LNCaP clone FGC (cell line): Measurements from ENCODE around the gene FYB2.

Experiments
- DNase-seq: peaks from one replicate; pipeline ENCODE4 v3.0.0-alpha.2; 2011; ENCODE audit warnings: low read depth
- H3K4me3 ChIP-seq: 2 replicates; pipeline ENCODE4 v1.5.1; 2011; ENCODE audit warnings: mild to moderate bottlenecking, low read depth, low read length, control low read depth
- TF ChIP-seq, protein P1 (sequence below): IDR thresholded peaks from 2 replicates; pipeline ENCODE4 v1.5.1; 2012; ENCODE audit warnings: mild to moderate bottlenecking; ENCODE audit not compliant: control insufficient read depth, insufficient read depth; ENCODE audit errors: extremely low read depth

The FYB2 gene

DNA sequence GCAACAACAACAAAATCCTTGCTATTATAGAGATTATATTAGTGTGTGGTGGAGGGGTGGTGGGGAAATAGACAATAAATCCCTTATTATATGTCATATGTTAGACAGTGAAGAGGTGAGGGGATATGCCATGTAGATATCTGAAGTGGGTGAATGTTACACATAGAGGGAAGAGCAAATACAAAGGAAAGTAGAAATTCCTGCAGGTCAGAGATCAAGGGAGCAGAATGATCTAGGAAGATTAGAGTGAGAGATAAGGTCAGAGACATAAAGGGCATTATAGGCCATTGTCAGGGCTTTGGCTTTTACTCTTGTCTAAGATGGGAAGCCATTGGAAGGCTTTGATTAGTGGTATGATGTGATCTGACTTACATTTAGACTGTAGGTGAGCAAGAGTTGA lies 135.6 kb downstream of the FYB2 start:
- no peak overlapping the region for H3K4me3 ChIP-seq
- TF ChIP-seq, protein P1, sequence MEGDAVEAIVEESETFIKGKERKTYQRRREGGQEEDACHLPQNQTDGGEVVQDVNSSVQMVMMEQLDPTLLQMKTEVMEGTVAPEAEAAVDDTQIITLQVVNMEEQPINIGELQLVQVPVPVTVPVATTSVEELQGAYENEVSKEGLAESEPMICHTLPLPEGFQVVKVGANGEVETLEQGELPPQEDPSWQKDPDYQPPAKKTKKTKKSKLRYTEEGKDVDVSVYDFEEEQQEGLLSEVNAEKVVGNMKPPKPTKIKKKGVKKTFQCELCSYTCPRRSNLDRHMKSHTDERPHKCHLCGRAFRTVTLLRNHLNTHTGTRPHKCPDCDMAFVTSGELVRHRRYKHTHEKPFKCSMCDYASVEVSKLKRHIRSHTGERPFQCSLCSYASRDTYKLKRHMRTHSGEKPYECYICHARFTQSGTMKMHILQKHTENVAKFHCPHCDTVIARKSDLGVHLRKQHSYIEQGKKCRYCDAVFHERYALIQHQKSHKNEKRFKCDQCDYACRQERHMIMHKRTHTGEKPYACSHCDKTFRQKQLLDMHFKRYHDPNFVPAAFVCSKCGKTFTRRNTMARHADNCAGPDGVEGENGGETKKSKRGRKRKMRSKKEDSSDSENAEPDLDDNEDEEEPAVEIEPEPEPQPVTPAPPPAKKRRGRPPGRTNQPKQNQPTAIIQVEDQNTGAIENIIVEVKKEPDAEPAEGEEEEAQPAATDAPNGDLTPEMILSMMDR = no peak
- no peak for DNase-seq

DNA sequence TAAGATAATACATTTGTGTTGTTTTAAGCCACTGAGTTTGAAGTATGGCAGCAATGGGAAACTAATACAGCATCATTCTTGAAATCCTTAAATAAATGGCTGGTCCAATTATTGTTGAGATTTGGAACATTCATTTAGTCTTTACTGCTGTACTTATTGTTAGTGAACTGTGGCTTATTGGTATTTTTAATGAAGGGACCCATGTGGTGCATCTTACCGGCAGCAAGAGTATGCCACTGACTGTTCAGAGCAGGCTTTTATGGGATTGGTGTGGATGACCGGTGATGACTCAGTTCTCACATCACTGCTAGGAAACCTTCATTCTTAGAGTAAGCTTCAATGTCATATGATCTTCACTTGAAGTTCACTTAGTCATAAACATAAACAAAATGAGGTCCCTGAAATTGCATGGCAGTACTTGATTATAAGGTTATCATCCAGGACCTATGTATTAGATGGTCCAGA lies 142.6 kb downstream of the FYB2 start:
- TF ChIP-seq, protein P1 = no peak
- no peak for DNase-seq
- H3K4me3 ChIP-seq = no peak overlapping the region

DNA sequence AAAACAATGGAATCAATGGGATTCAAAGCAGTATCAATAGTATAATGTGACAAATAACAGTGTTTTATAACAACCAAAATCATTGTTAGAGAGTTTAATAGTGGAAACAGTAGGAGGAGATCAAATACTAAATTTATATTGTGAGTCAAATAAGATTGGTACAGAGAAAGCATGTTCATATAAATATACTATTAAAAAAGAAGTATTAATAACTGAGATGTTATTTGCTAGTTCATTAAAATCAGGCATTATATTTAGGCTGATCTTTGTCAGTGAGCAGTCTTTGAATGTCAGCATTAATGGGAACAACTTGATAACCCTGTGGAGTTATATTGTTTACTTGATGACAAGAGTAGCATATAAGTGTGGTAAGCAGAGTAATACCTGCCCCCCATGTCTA lies 143.4 kb downstream of the FYB2 start:
- TF ChIP-seq, protein P1 = no peak
- no peak for DNase-seq

DNA sequence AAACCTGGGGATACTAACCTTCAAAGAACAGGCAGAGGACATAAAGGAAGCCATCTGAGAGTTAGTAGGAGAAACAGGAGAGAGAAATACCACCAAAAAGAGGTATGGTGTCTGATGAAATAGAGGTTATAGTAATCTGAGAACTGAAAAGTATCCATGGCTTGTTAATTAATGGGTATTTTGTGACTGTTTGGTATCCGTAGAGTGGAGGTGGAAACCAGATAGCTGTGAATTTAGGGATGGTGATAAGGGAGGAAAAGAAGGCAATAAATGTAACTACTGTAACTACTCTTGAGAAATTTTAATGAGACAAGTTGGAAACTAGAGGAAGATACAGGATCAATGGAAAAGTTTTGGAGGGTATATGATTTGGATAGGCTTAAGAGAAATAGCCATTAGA lies 146.6 kb downstream of the FYB2 start:
- no peak for DNase-seq
- no peak overlapping the region for H3K4me3 ChIP-seq
- TF ChIP-seq, protein P1 = no peak

More for the DNA sequence above, 143.4 kb downstream of the FYB2 start:
- H3K4me3 ChIP-seq = no peak overlapping the region

DNA sequence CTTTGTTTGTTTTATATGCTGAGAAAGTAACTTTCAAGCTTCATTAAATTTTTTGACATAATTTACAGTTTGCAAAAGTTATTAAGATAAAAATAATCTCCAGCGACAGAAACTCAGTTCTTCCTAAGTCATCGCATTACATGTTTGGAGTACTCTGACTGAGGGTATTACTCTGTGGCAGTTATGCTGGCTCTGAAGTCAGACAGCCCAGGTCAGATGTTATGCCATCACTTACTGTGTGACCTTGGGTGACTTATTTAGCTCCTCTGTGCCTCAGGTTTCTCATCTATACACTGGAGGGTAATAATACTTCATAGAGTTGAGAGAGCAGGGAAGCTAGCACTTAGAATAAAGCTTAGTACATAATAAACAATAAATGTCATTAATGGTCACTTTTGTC lies 147.7 kb downstream of the FYB2 start:
- TF ChIP-seq, protein P1 = no peak
- no peak overlapping the region for H3K4me3 ChIP-seq
- DNase-seq = no peak

DNA sequence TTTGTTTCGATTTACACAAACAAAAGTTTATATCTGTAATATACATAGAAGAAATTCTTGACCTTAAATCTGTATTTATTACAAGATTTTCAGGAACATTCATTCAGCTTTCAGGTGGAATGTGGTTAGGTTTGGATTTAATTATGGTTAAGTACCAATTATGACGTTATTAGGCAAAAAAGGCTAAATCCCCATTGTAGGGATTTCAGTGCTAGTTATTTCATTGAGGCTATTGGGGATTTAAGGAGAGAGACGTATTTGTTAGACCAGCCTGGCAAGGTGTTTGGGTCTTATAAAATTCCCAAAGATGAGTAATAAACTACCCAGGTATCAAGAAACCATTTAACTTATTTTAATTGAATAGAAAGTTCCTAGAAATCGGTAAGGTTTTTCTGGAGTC lies 148.1 kb downstream of the FYB2 start:
- no peak overlapping the region for H3K4me3 ChIP-seq
- no peak for DNase-seq
- TF ChIP-seq, protein P1 = no peak

DNA sequence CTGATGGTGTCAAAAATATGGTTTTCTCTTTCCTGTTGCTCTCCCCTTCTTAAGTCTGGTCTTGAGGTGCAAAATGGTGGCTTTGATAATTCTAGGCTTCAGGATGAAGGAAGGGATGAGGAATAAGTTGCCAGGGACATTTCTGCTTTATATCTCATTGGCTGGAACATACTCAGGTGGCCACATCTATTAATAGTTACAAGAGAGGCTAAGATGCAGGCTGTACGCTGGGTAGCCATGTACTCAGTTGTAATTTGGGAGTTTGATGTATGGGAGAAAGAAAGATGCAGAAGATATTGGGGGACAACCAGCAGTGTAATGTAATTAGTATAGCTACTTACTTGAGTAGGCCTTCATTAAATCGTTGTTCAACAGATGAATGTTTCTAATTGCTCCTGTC lies 148.9 kb downstream of the FYB2 start:
- no peak for DNase-seq
- TF ChIP-seq, protein P1 = no peak
- no peak overlapping the region for H3K4me3 ChIP-seq
